Endodermal cell (in vitro differentiated cells): Measurements from ENCODE around the gene COL4A1. TPM values are rescaled to one million over a fixed set of nuclear protein-coding genes. Genes with fewer than 3 reads are reported as not detected.

Experiments
- DNase-seq: peaks from one replicate; pipeline ENCODE4 v3.0.0-alpha.2; 2017
- H3K27ac ChIP-seq: 2 replicates; pipeline ENCODE4 v1.5.1; 2013; ENCODE audit warnings: mild to moderate bottlenecking, low read depth, low read length, moderate library complexity
- H3K27me3 ChIP-seq: 2 replicates; pipeline ENCODE4 v1.6.1; 2013; ENCODE audit warnings: mild to moderate bottlenecking, low read length, moderate library complexity; ENCODE audit not compliant: insufficient read depth, control insufficient read depth, poor library complexity, severe bottlenecking
- H3K36me3 ChIP-seq: 2 replicates; pipeline ENCODE4 v1.7.0; 2013; ENCODE audit warnings: mild to moderate bottlenecking, low read length, moderate library complexity; ENCODE audit not compliant: control insufficient read depth, insufficient read depth
- H3K4me1 ChIP-seq: one replicate; pipeline ENCODE4 v1.7.0; 2013; ENCODE audit warnings: low read length; ENCODE audit not compliant: control insufficient read depth, insufficient read depth
- H3K4me3 ChIP-seq: 2 replicates; pipeline ENCODE4 v1.5.1; 2013; ENCODE audit warnings: mild to moderate bottlenecking, low read length, moderate library complexity
- H3K9ac ChIP-seq: 2 replicates; pipeline ENCODE4 v1.6.1; 2013; ENCODE audit warnings: mild to moderate bottlenecking, low read length, moderate library complexity; ENCODE audit not compliant: poor library complexity, severe bottlenecking; ENCODE audit errors: extremely low read depth
- H3K9me3 ChIP-seq: 2 replicates; pipeline ENCODE4 v1.6.1; 2013; ENCODE audit warnings: mild to moderate bottlenecking, low read length, moderate library complexity; ENCODE audit not compliant: control insufficient read depth
- H3K27ac Mint-ChIP-seq: 2 replicates; pipeline ENCODE4 v1.8.0; 2020; ENCODE audit warnings: mixed read lengths
- H3K27me3 Mint-ChIP-seq: 2 replicates; pipeline ENCODE4 v1.8.0; 2021; ENCODE audit warnings: mild to moderate bottlenecking, mixed read lengths; ENCODE audit not compliant: insufficient read depth
- H3K36me3 Mint-ChIP-seq: 2 replicates; pipeline ENCODE4 v1.8.0; 2020; ENCODE audit warnings: low read depth, mixed read lengths
- H3K4me1 Mint-ChIP-seq: 2 replicates; pipeline ENCODE4 v1.8.0; 2020; ENCODE audit warnings: mixed read lengths
- H3K4me3 Mint-ChIP-seq: 2 replicates; pipeline ENCODE4 v1.8.0; 2020; ENCODE audit warnings: mild to moderate bottlenecking, moderate library complexity, mixed read lengths
- H3K9me3 Mint-ChIP-seq: 2 replicates; pipeline ENCODE4 v1.8.0; 2020; ENCODE audit warnings: mild to moderate bottlenecking, mixed read lengths
- WGBS, 2 experiments: methylation state at CpG; one replicate each; pipeline versions ENCODE4 v1.1.5 to v1.1.7; 2013; ENCODE audit warnings: missing lambda C conversion rate in 2 of 2, mixed read lengths in 1 of 2; ENCODE audit not compliant: insufficient coverage in 1 of 2, insufficient read length in 1 of 2; 5-methylcytosine and 5-hydroxymethylcytosine counted together
- total RNA-seq, 2 donors: library from RNA; stranded (reverse); fragmentation: NEBNext Ultra II Directional in 1 of 2; extraction: Animal tissue kit (Norgen Biotek cat#: 25700) in 1 of 2; gene quantifications; 2 replicates in 1 of 2; 3 replicates in 1 of 2; pipeline ENCODE4 v1.2.1, GENCODE V29; 2021
- TF ChIP-seq, protein P1 (sequence below): fragments of 200-600 bp; sonication (generic); conservative IDR thresholded peaks from 2 replicates; pipeline ENCODE4 v1.5.0; 2021; ENCODE audit warnings: antibody characterized with exemption, mild to moderate bottlenecking

The COL4A1 gene
- total RNA-seq, 2 donors from 2014 or later = 702 to 764 TPM

DNA sequence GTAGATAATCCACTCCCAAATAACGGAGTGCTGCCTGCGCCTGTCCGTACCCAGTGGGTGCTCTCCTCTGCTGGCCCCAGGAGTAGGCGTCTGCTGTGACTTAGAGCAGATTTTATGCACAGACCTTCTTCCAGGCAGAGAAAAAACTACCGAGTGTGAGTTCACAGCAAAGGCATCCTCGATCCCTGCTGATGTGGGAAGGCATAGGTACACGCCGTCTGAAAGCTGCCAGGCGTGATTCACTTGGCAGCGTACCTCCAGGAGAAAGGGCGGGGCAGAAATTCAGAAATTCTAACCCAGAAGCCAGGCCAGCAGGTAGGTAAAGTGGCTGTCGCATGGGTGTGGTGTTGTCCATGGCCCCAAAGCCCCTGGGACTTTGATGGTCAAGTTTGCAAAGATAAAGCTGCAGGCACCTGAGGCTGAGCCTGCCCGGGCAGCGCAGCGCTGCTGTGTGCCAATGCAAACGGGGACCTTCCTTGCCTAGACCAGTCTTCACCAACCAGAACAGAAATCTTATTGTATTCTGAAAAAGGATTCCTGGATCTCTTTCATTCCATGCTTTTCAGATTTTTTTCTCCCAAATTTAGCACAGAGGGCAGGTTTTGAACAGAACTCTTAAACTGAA lies 36.4 kb upstream of the COL4A1 start:
- no peak overlapping the region for H3K27ac ChIP-seq
- no peak overlapping the region for H3K27ac Mint-ChIP-seq
- H3K36me3 Mint-ChIP-seq = peaks cover 33% of the 10 kb centered on the region
- H3K27me3 Mint-ChIP-seq = no peaks in the 10 kb centered on the region
- H3K9me3 ChIP-seq = no peaks in the 10 kb centered on the region
- H3K4me3 Mint-ChIP-seq = no peak overlapping the region
- no peak overlapping the region for H3K4me3 ChIP-seq
- H3K4me1 Mint-ChIP-seq = peaks cover 38% of the 10 kb centered on the region
- H3K9me3 Mint-ChIP-seq = peaks cover 1% of the 10 kb centered on the region
- no peak overlapping the region for H3K9ac ChIP-seq
- 95 to 96% methylated on average over 16 of the region's 16 CpGs for WGBS, 2 experiments
- no peak for DNase-seq
- H3K27me3 ChIP-seq = no peaks in the 10 kb centered on the region
- TF ChIP-seq, protein P1, sequence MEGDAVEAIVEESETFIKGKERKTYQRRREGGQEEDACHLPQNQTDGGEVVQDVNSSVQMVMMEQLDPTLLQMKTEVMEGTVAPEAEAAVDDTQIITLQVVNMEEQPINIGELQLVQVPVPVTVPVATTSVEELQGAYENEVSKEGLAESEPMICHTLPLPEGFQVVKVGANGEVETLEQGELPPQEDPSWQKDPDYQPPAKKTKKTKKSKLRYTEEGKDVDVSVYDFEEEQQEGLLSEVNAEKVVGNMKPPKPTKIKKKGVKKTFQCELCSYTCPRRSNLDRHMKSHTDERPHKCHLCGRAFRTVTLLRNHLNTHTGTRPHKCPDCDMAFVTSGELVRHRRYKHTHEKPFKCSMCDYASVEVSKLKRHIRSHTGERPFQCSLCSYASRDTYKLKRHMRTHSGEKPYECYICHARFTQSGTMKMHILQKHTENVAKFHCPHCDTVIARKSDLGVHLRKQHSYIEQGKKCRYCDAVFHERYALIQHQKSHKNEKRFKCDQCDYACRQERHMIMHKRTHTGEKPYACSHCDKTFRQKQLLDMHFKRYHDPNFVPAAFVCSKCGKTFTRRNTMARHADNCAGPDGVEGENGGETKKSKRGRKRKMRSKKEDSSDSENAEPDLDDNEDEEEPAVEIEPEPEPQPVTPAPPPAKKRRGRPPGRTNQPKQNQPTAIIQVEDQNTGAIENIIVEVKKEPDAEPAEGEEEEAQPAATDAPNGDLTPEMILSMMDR = no peak
- peaks cover 67% of the 10 kb centered on the region for H3K36me3 ChIP-seq
- H3K4me1 ChIP-seq = peaks cover 18% of the 10 kb centered on the region

DNA sequence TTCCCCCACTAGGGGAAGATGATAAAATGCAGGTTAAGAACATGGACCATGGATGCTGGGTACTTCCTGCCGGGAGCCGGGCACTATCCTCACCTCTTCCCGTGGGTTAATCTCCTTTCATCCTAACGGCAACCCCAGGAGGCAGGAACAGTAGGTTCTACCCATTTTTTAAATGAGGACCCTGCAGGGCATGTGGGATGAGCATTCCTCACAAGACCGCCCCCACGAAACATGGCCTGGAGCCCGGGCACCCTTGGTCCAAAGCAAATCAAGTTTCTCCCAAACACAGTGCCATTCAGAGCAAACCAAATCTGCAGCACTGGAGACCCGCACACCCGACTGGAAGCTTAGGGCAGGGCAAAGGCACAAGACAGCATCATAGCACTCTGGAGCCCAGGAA lies 35.5 kb upstream of the COL4A1 start:
- peaks cover 25% of the 10 kb centered on the region for H3K4me1 ChIP-seq
- WGBS, 2 experiments = 90 to 96% methylated on average over 6 to 9 of the region's 9 CpGs

DNA sequence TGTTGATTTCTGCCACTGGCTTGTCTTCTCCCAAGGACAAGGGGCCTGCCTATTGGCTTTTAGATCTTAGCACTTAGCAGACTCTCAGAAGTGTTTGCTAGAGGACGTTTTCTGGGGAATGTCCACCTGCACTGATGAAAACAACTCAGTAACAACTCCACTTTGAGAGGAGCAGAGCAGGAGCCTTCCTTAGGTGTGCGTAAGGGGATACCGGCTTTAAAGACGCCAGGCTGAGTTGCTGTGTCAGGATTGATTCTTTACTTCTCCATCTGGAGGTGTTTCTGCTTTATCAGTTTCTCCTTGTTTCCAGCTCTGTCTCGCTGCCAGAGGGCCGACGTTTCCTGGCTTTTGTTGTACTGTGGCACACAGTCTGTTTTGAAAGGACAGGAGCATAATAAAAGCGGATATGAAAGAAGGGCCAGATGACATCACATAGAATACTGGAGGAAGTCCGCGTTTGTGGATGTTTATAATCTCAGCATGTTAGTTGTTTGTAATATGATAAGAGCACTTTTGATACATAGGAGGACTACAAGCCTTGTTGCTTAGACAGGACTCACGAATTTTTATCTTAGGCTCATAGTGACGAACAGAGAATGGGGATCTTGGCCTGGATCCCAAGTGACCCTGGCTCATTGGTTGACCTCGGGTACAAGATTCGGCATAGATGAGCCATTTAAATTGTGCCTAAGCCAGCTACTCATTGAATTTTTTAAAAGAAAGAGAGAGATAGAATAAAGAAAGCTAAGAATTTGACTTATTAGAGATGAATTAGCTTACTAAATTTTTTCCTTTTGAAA lies 34.7 kb upstream of the COL4A1 start:
- H3K27me3 Mint-ChIP-seq = no peaks in the 10 kb centered on the region
- H3K36me3 Mint-ChIP-seq = peaks cover 33% of the 10 kb centered on the region
- H3K27ac ChIP-seq = peak overlapping the region; percentile 26
- H3K4me3 Mint-ChIP-seq = no peak overlapping the region
- peaks cover 33% of the 10 kb centered on the region for H3K4me1 ChIP-seq
- no peaks in the 10 kb centered on the region for H3K27me3 ChIP-seq
- no peak overlapping the region for H3K9ac ChIP-seq
- no peak overlapping the region for H3K4me3 ChIP-seq
- TF ChIP-seq, protein P1 = no peak
- H3K4me1 Mint-ChIP-seq = peaks cover 47% of the 10 kb centered on the region
- H3K9me3 Mint-ChIP-seq = peaks cover 1% of the 10 kb centered on the region
- peak overlapping the region; percentile 69 for H3K27ac Mint-ChIP-seq
- H3K36me3 ChIP-seq = peaks cover 66% of the 10 kb centered on the region
- DNase-seq = no peak
- WGBS, 2 experiments = 84 to 89% methylated on average over 12 to 14 of the region's 14 CpGs
- no peaks in the 10 kb centered on the region for H3K9me3 ChIP-seq

More for the DNA sequence above, 35.5 kb upstream of the COL4A1 start:
- no peak overlapping the region for H3K4me3 Mint-ChIP-seq
- Histone ChIP-seq H3K9ac (no peak overlapping the region), H3K9me3 (no peaks in the 10 kb centered on the region), H3K27ac (no peak overlapping the region), H3K36me3 (peaks cover 63% of the 10 kb centered on the region), H3K4me3 (no peak overlapping the region), H3K27me3 (no peaks in the 10 kb centered on the region)
- no peak overlapping the region for H3K27ac Mint-ChIP-seq
- peaks cover 39% of the 10 kb centered on the region for H3K4me1 Mint-ChIP-seq
- no peaks in the 10 kb centered on the region for H3K27me3 Mint-ChIP-seq
- no peak for DNase-seq
- H3K36me3 Mint-ChIP-seq = peaks cover 33% of the 10 kb centered on the region
- peaks cover 1% of the 10 kb centered on the region for H3K9me3 Mint-ChIP-seq
- TF ChIP-seq, protein P1 = no peak
